Keratinocyte (primary cell): Measurements from ENCODE around the gene ZNF438.

Experiments
- EZH2 ChIP-seq: IDR thresholded peaks from one replicate; pipeline ENCODE4 v1.6.1; 2012; ENCODE audit warnings: inconsistent platforms, mild to moderate bottlenecking, low read length, moderate library complexity
- TF ChIP-seq, protein P1 (sequence below), 3 experiments: IDR thresholded peaks in 1 of 3; conservative IDR thresholded peaks in 1 of 3; optimal IDR thresholded peaks in 1 of 3; 2 replicates in 2 of 3; 3 replicates in 1 of 3; pipeline versions ENCODE3 to v1.5.1; 2011; ENCODE audit warnings: low read length in 3 of 3, mild to moderate bottlenecking in 3 of 3, moderate library complexity in 2 of 3, control low read depth in 1 of 3, inconsistent platforms in 1 of 3; ENCODE audit not compliant: insufficient read depth in 2 of 3; ENCODE audit errors: extremely low read depth in 1 of 3

DNA sequence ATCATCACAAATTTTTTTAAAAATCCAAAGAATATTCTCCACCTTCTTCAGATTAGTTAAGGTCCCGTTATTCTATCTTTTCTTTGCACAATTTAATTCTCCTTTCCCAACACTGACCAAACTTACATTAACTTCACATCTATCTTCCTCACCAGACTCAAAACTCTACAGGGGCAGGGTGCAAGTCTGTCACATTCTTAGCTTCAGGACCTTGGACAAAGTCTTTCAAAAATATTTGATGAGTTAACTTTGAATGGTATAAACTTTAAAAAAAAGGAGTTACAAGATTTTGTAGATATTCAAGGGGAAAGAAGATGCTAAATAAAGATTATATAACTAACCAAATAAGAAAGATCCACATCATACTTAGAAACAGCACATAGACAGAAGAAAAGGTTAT is 132.7 kb downstream of the ZNF438 start:
- TF ChIP-seq, protein P1, sequence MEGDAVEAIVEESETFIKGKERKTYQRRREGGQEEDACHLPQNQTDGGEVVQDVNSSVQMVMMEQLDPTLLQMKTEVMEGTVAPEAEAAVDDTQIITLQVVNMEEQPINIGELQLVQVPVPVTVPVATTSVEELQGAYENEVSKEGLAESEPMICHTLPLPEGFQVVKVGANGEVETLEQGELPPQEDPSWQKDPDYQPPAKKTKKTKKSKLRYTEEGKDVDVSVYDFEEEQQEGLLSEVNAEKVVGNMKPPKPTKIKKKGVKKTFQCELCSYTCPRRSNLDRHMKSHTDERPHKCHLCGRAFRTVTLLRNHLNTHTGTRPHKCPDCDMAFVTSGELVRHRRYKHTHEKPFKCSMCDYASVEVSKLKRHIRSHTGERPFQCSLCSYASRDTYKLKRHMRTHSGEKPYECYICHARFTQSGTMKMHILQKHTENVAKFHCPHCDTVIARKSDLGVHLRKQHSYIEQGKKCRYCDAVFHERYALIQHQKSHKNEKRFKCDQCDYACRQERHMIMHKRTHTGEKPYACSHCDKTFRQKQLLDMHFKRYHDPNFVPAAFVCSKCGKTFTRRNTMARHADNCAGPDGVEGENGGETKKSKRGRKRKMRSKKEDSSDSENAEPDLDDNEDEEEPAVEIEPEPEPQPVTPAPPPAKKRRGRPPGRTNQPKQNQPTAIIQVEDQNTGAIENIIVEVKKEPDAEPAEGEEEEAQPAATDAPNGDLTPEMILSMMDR (optimal IDR thresholded peaks at IDR 0.05 in 1 of 3, IDR thresholded peaks at IDR 0.05 in 1 of 3, conservative IDR thresholded peaks at IDR 0.05 in 1 of 3; ENCODE audit: extremely low read depth in 1 of 3, insufficient read depth in 2 of 3, low read length in 3 of 3), result no peak
- no peak for TF ChIP-seq EZH2
